Endothelial cell of umbilical vein (primary cell): ENCODE measurements around the gene PRELID3B.

Source experiments
- CTCF ChIP-seq, 2 donors: IDR thresholded peaks; 1 replicate in 1 of 2; 2 replicates in 1 of 2; pipeline ENCODE4 v1.5.1; 2011; ENCODE audit warnings: low read length in 2 of 2, mild to moderate bottlenecking in 2 of 2, moderate library complexity in 2 of 2, control low read depth in 1 of 2, inconsistent platforms in 1 of 2, low read depth in 1 of 2; ENCODE audit not compliant: insufficient read depth in 1 of 2; ENCODE audit errors: extremely low read depth in 1 of 2
- EZH2 ChIP-seq: IDR thresholded peaks from 2 replicates; pipeline ENCODE4 v1.6.1; 2012; ENCODE audit warnings: borderline replicate concordance, low read depth, mild to moderate bottlenecking, moderate library complexity, low read length, inconsistent platforms; ENCODE audit not compliant: severe bottlenecking
- GATA2 ChIP-seq: IDR thresholded peaks from 2 replicates; pipeline ENCODE4 v1.7.0; 2011; ENCODE audit warnings: low read depth, mild to moderate bottlenecking, moderate library complexity, mixed read lengths, low read length; ENCODE audit not compliant: insufficient read length, insufficient read depth
- POLR2A ChIP-seq: IDR thresholded peaks from 2 replicates; pipeline ENCODE4 v1.6.1; 2012; ENCODE audit warnings: low read depth, mild to moderate bottlenecking, control low read depth, low read length
- POLR2AphosphoS5 ChIP-seq: IDR thresholded peaks from 2 replicates; pipeline ENCODE4 v1.6.1; 2012; ENCODE audit warnings: low read depth, mild to moderate bottlenecking, control low read depth, low read length, moderate library complexity; ENCODE audit not compliant: insufficient read depth
- TF ChIP-seq, protein P1 (sequence below): IDR thresholded peaks from 2 replicates; pipeline ENCODE4 v1.6.1; 2011; ENCODE audit not compliant: insufficient read depth, insufficient read length

DNA sequence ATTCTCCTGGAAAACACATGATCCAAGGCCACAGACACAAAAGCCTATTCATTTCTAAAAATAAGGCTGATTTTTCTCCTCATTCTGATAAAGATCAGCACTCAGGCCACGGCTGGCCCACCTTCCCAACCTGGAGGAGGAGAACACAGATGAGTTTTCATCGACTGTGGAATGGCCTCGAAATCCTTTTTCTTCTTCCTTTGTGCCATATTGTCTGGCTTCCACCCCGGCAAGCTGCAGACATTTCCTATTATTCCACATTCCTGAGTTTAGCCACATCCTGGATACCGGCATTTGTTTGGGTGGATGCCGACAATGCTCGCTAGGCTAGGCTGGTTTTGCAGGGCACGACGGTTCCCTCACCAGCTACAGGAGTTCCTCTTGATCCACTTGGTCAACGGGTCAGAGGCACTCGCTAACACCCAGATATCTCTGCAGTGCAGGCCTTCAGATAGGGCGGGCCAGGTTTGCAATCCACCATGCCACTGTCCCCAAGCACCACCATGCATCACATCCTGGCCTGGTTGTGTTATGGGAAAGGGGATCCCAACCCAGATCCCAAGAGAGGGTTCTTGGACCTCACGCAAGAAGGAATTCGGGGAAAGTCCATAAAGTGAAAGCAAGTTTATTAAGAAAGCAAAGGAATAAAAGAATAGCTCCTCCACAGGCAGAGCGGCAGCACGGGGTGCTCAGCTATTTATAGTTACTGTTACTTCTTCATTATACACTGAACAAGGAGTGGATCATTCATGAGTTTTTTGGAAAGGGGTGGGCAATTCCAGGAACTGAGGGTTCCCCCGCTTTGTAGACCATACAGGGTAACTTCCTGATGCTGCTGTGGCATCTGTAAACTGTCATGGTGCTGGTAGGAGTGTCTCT is 31.4 kb downstream of the PRELID3B start:
- TF ChIP-seq CTCF (IDR thresholded peaks at IDR 0.05; ENCODE audit: extremely low read depth in 1 of 2, insufficient read depth in 1 of 2, low read depth in 1 of 2, low read length in 2 of 2) (no peak), EZH2 (no peak), POLR2A (peak; percentile 50), GATA2 (peak; percentile 41), POLR2AphosphoS5 (no peak)
- TF ChIP-seq, protein P1, sequence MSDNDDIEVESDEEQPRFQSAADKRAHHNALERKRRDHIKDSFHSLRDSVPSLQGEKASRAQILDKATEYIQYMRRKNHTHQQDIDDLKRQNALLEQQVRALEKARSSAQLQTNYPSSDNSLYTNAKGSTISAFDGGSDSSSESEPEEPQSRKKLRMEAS: peak; percentile 42
